ENCODE measurements around the gene BLTP3A.
"Not testable (repeated sequence)": the region's sequence is repeated elsewhere in the genome, so short reads cannot be mapped to it uniquely, and the experiment has no call there.

BLTP3A gene

GRCh38 chr6:34791701-34792604, at the start of gene BLTP3A:
TSS of gene BLTP3A (plus strand) at chr6:34792083. CDS start at chr6:34792251, 168 bp downstream.
- ChIA-PET CTCF (interaction anchor here (0.8 to 3.6 kb wide), 17 partner anchors 9 to 543 kb away, joined by 3 to 28 read pairs (median 5); partner anchors contain the start of genes SMIM29 and SNRPC), POLR2A (interaction anchor here (0.5 to 1.2 kb wide), 4 partner anchors 13 to 1874 kb away, joined by 3 to 6 read pairs (median 3); no protein-coding TSS in a partner anchor)
- peak; percentile 46 for TF ChIP-seq CTCF (IDR thresholded peaks at IDR 0.05; ENCODE audit: control extremely low read depth, extremely low read depth, low read depth, missing control alignments)
- DNase-seq (ENCODE audit: extremely low spot score), result peak; percentile 94

DNA sequence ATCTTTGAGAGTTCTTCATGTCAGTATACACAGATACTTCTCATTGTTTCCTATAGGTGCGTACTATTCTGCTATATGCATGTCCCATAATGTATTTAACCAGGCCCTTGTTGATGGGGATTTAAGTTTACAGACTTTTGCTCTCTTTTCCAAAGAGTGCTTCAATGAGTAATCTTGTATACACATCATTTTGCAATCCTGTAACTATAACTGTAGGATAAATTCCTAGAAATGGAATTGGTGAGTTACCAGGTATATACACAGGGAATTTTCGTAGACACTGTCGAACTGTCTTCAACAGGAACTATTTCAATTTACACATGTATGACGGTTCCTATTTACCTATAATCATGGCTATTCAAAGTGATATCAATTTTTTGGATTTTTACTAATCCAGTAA, 49.8 kb upstream of the BLTP3A start:
- CTCF ChIA-PET, result interaction anchor here (1.3 kb wide), 1 partner anchor 11 kb away, joined by 3 read pairs; no protein-coding TSS in a partner anchor

GRCh38 chr6:34743625-34744293, 48.1 kb upstream of the BLTP3A start:
- CTCF ChIA-PET, result interaction anchor here (1.1 to 2.1 kb wide), 4 partner anchors 9 to 13 kb away, joined by 3 to 15 read pairs (median 3); partner anchors contain the start of gene SNRPC
- POLR2A ChIA-PET, result no interaction called here
- no peak for DNase-seq (ENCODE audit: extremely low spot score)
- TF ChIP-seq CTCF (IDR thresholded peaks at IDR 0.05; ENCODE audit: control extremely low read depth, extremely low read depth, low read depth, missing control alignments), result no peak

More for the DNA sequence above, 49.8 kb upstream of the BLTP3A start:
- TF ChIP-seq CTCF (IDR thresholded peaks at IDR 0.05; ENCODE audit: control extremely low read depth, extremely low read depth, low read depth, missing control alignments), result no peak
- no peak for DNase-seq (ENCODE audit: extremely low spot score)
- POLR2A ChIA-PET, result no interaction called here

DNA sequence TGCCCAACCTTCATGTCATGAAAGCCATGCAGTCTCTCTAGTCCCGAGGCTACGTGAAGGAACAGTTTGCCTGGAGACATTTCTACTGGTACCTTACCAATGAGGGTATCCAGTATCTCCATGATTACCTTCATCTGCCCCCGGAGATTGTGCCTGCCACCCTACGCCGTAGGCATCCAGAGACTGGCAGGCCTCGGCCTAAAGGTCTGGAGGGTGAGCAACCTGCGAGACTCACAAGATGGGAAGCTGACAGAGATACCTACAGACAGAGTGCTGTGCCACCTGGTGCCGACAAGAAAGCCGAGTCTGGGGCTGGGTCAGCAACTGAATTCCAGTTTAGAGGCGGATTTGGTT, 47.6 kb upstream of the BLTP3A start:
- POLR2A ChIA-PET; DNase-seq (ENCODE audit: extremely low spot score): not testable (repeated sequence)
- CTCF ChIA-PET, result interaction anchor here (1.2 to 2.1 kb wide), 2 partner anchors 12 to 16 kb away, joined by 5 to 15 read pairs; partner anchors contain the start of gene SNRPC

GRCh38 chr6:34745277-34746103, 46.4 kb upstream of the BLTP3A start:
- no peak for TF ChIP-seq CTCF (IDR thresholded peaks at IDR 0.05; ENCODE audit: control extremely low read depth, extremely low read depth, low read depth, missing control alignments)
- ChIA-PET POLR2A (interaction anchor here (0.6 to 0.7 kb wide), 2 partner anchors 267 to 518 kb away, joined by 4 to 6 read pairs; no protein-coding TSS in a partner anchor), CTCF (interaction anchor here (1.2 to 2.1 kb wide), 3 partner anchors 9 to 17 kb away, joined by 5 to 15 read pairs (median 5); partner anchors contain the start of gene SNRPC)
- DNase-seq (ENCODE audit: extremely low spot score), result no peak

GRCh38 chr6:34746104-34746846, 45.6 kb upstream of the BLTP3A start:
- no peak for DNase-seq (ENCODE audit: extremely low spot score)
- CTCF ChIA-PET, result interaction anchor here (1.5 to 1.7 kb wide), 2 partner anchors 9 to 11 kb away, joined by 5 read pairs; partner anchors contain the start of gene SNRPC
- POLR2A ChIA-PET, result interaction anchor here (0.6 kb wide), 1 partner anchor 268 kb away, joined by 4 read pairs; no protein-coding TSS in a partner anchor
- no peak for TF ChIP-seq CTCF (IDR thresholded peaks at IDR 0.05; ENCODE audit: control extremely low read depth, extremely low read depth, low read depth, missing control alignments)

Data from GM10248 (cell line).